Esophagus muscularis mucosa (tissue), 3 donors: ENCODE data around the gene COL16A1.

ENCODE experiments used
- POLR2AphosphoS5 ChIP-seq, 2 donors: sonication (generic); formaldehyde crosslinking; IDR thresholded peaks; one replicate each; pipeline ENCODE4 v1.6.1; 2017; ENCODE audit warnings: antibody characterized with exemption in 2 of 2
- TF ChIP-seq, protein P1 (sequence below), 3 experiments: fragments of 200-600 bp in 2 of 3; fragments of 450-650 bp in 1 of 3; sonication (generic) in 2 of 3; IDR thresholded peaks; one replicate each; pipeline ENCODE4 v1.5.1; 2017 to 2019; ENCODE audit warnings: antibody characterized with exemption in 3 of 3, mild to moderate bottlenecking in 2 of 3, moderate library complexity in 1 of 3

GRCh38 chr1:31647106-31647505 lies 56.7 kb downstream of the COL16A1 start:
- TF ChIP-seq, protein P1, sequence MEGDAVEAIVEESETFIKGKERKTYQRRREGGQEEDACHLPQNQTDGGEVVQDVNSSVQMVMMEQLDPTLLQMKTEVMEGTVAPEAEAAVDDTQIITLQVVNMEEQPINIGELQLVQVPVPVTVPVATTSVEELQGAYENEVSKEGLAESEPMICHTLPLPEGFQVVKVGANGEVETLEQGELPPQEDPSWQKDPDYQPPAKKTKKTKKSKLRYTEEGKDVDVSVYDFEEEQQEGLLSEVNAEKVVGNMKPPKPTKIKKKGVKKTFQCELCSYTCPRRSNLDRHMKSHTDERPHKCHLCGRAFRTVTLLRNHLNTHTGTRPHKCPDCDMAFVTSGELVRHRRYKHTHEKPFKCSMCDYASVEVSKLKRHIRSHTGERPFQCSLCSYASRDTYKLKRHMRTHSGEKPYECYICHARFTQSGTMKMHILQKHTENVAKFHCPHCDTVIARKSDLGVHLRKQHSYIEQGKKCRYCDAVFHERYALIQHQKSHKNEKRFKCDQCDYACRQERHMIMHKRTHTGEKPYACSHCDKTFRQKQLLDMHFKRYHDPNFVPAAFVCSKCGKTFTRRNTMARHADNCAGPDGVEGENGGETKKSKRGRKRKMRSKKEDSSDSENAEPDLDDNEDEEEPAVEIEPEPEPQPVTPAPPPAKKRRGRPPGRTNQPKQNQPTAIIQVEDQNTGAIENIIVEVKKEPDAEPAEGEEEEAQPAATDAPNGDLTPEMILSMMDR (IDR thresholded peaks at IDR 0.05) = no peak
- TF ChIP-seq POLR2AphosphoS5 (IDR thresholded peaks at IDR 0.05) = no peak
